NCI-H1436 treated with DMSO at 0.1 percent for 48 hours (cell line): ENCODE results near the gene KAT6B.
"Not testable (repeated sequence)": the region's sequence is repeated elsewhere in the genome, so short reads cannot be mapped to it uniquely, and the experiment has no call there.

Experiments
- DNase-seq: peaks from one replicate; lab custom pipeline; 2025; lab: John Stamatoyannopoulos, UW

Gene KAT6B

GRCh38 chr10:75037171-75038153 is 211.1 kb downstream of the KAT6B start:
- no peak for DNase-seq

- DNase-seq: no peak
These were observed 211.9 kb downstream of the KAT6B start for GRCh38 chr10:75038335-75038734.

- no peak for DNase-seq
These were observed 214.2 kb downstream of the KAT6B start for GRCh38 chr10:75040576-75040975.

GRCh38 chr10:75042292-75042974 is 216.0 kb downstream of the KAT6B start:
- no peak for DNase-seq

- DNase-seq: no peak
These were observed 217.1 kb downstream of the KAT6B start for GRCh38 chr10:75043256-75044131.

- DNase-seq: no peak
These were observed 222.3 kb downstream of the KAT6B start for GRCh38 chr10:75048669-75049098.

- DNase-seq: no peak
These were observed 223.1 kb downstream of the KAT6B start for GRCh38 chr10:75049316-75050148.

- no peak for DNase-seq
These were observed 223.9 kb downstream of the KAT6B start for GRCh38 chr10:75050149-75050919.

- no peak for DNase-seq
These were observed 224.9 kb downstream of the KAT6B start for GRCh38 chr10:75051308-75051707.

GRCh38 chr10:75055896-75056406 is 229.6 kb downstream of the KAT6B start:
- not testable (repeated sequence) for DNase-seq

- no peak for DNase-seq
These were observed 231.3 kb downstream of the KAT6B start for GRCh38 chr10:75057680-75058079.

- no peak for DNase-seq
These were observed 231.8 kb downstream of the KAT6B start for GRCh38 chr10:75058161-75058560.

- no peak for DNase-seq
These were observed 235.5 kb downstream of the KAT6B start for GRCh38 chr10:75061709-75062505.

- no peak for DNase-seq
These were observed 236.3 kb downstream of the KAT6B start for GRCh38 chr10:75062506-75063299.

GRCh38 chr10:75063461-75064230 is 237.2 kb downstream of the KAT6B start:
- DNase-seq: no peak

- DNase-seq: no peak
These were observed 238.7 kb downstream of the KAT6B start for GRCh38 chr10:75065076-75065475.

GRCh38 chr10:75066271-75066670 is 239.9 kb downstream of the KAT6B start:
- DNase-seq: no peak

- no peak for DNase-seq
These were observed 240.9 kb downstream of the KAT6B start for GRCh38 chr10:75067272-75067671.
